Neural cell (in vitro differentiated cells): Measurements from ENCODE around the gene RASSF4. TPM values are rescaled to one million over a fixed set of nuclear protein-coding genes. Genes with fewer than 3 reads are reported as not detected.

Source experiments
- H2AFZ ChIP-seq: fragments of 200-600, 300-800 bp; sonication (generic), shearing (Covaris generic); 2 replicates; pipeline ENCODE4 v1.6.0; 2014; ENCODE audit warnings: low read depth, mild to moderate bottlenecking, antibody characterized with exemption, low read length, moderate library complexity
- H3F3A ChIP-seq: fragments of 200-600 bp; shearing (Covaris generic); 2 replicates; pipeline ENCODE4 v1.6.1; 2016; ENCODE audit warnings: mild to moderate bottlenecking, moderate library complexity, mixed read lengths, antibody characterized with exemption, low read length; ENCODE audit not compliant: insufficient read depth, poor library complexity, severe bottlenecking
- H3K27ac ChIP-seq: fragments of 200-600, 300-800 bp; sonication (generic), shearing (Covaris generic); 2 replicates; pipeline ENCODE4 v1.5.1; 2014; ENCODE audit warnings: mild to moderate bottlenecking, low read length, moderate library complexity
- H3K27me3 ChIP-seq: fragments of 300-800, 200-600 bp; sonication (generic), shearing (Covaris generic); 2 replicates; pipeline ENCODE4 v1.6.0; 2014; ENCODE audit warnings: mild to moderate bottlenecking, low read depth, low read length, moderate library complexity; ENCODE audit not compliant: insufficient read depth
- H3K36me3 ChIP-seq: fragments of 300-800, 200-600 bp; sonication (generic), shearing (Covaris generic); 2 replicates; pipeline ENCODE4 v1.5.1; 2014; ENCODE audit warnings: mild to moderate bottlenecking, antibody characterized with exemption, low read length, moderate library complexity; ENCODE audit not compliant: insufficient read depth
- H3K4me2 ChIP-seq: fragments of 300-800, 200-600 bp; sonication (generic), shearing (Covaris generic); 2 replicates; pipeline ENCODE4 v1.6.0; 2014; ENCODE audit warnings: mild to moderate bottlenecking, low read length
- H3K4me3 ChIP-seq: fragments of 300-800, 200-600 bp; sonication (generic), shearing (Covaris generic); 2 replicates; pipeline ENCODE4 v1.5.1; 2014; ENCODE audit warnings: mild to moderate bottlenecking, low read length, moderate library complexity
- H3K79me2 ChIP-seq: fragments of 200-600 bp; shearing (Covaris generic); replicated peaks from 2 replicates; pipeline ENCODE4 v1.6.0; 2014; ENCODE audit warnings: mild to moderate bottlenecking, low read length, moderate library complexity; ENCODE audit not compliant: insufficient read depth
- H3K9ac ChIP-seq: fragments of 300-800, 200-600 bp; sonication (generic), shearing (Covaris generic); 2 replicates; pipeline ENCODE4 v1.6.1; 2016; ENCODE audit warnings: mild to moderate bottlenecking, low read length, mixed read lengths
- H3K9me2 ChIP-seq: fragments of 200-600 bp; shearing (Covaris generic); 2 replicates; pipeline ENCODE4 v1.6.1; 2016; ENCODE audit warnings: mild to moderate bottlenecking, low read length, mixed read lengths; ENCODE audit not compliant: insufficient read depth
- H3K9me3 ChIP-seq: fragments of 200-600, 300-800 bp; sonication (generic), shearing (Covaris generic); 2 replicates; pipeline ENCODE4 v1.6.1; 2016; ENCODE audit warnings: mild to moderate bottlenecking, mixed run types, low read length, moderate library complexity, mixed read lengths
- H4K20me1 ChIP-seq: fragments of 200-600 bp; shearing (Covaris generic); 2 replicates; pipeline ENCODE4 v1.6.1; 2016; ENCODE audit warnings: mild to moderate bottlenecking, mixed run types; ENCODE audit not compliant: insufficient read depth
- CTCF ChIP-seq: fragments of 450-650 bp; IDR thresholded peaks from 2 replicates; pipeline ENCODE4 v1.5.1; 2014; ENCODE audit warnings: antibody characterized with exemption, mild to moderate bottlenecking, moderate library complexity; ENCODE audit not compliant: poor library complexity, severe bottlenecking
- EP300 ChIP-seq: fragments of 450-650 bp; conservative IDR thresholded peaks from 2 replicates; pipeline ENCODE4 v1.6.1; 2014; ENCODE audit warnings: antibody characterized with exemption, mild to moderate bottlenecking, moderate library complexity; ENCODE audit not compliant: poor library complexity, severe bottlenecking
- EZH2 ChIP-seq: fragments of 200-600, 300-800 bp; shearing (Covaris generic), sonication (generic); IDR thresholded peaks from 2 replicates; pipeline ENCODE4 v1.6.1; 2014; ENCODE audit warnings: antibody characterized with exemption, low read length, borderline replicate concordance, mild to moderate bottlenecking; ENCODE audit not compliant: insufficient read depth, poor library complexity, severe bottlenecking
- MXI1 ChIP-seq: fragments of 450-650 bp; conservative IDR thresholded peaks from 2 replicates; pipeline ENCODE4 v1.6.1; 2014; ENCODE audit warnings: antibody characterized with exemption, mild to moderate bottlenecking; ENCODE audit not compliant: poor library complexity, severe bottlenecking
- POLR2AphosphoS5 ChIP-seq: IDR thresholded peaks from 2 replicates; pipeline ENCODE4 v1.6.1; 2012
- RAD21 ChIP-seq: fragments of 450-650 bp; conservative IDR thresholded peaks from 2 replicates; pipeline ENCODE4 v1.6.1; 2014; ENCODE audit warnings: antibody characterized with exemption, mild to moderate bottlenecking, moderate library complexity
- REST ChIP-seq: IDR thresholded peaks from 2 replicates; pipeline ENCODE4 v1.6.1; 2012; ENCODE audit warnings: borderline replicate concordance
- SMC3 ChIP-seq: fragments of 450-650 bp; conservative IDR thresholded peaks from 2 replicates; pipeline ENCODE4 v1.6.1; 2014; ENCODE audit warnings: antibody characterized with exemption, mild to moderate bottlenecking, moderate library complexity; ENCODE audit not compliant: poor library complexity
- TAF1 ChIP-seq: IDR thresholded peaks from 2 replicates; pipeline ENCODE4 v1.6.1; 2012; ENCODE audit warnings: low read depth
- polyA plus RNA-seq: library from polyadenylated mRNA; depleted of rRNA; stranded (reverse); fragments of >200 nt; gene quantifications from 2 replicates; pipeline ENCODE4 v1.2.3, GENCODE V29; 2014

The RASSF4 gene
- polyA plus RNA-seq, 1 donor from 2014 or later = 10.2 TPM

- Histone ChIP-seq H4K20me1 (no peaks in the 10 kb centered on the region), H3K27ac (no peak overlapping the region), H3K4me3 (no peak overlapping the region), H3K27me3 (no peaks in the 10 kb centered on the region), H3K4me2 (no peak overlapping the region), H3K9me3 (no peaks in the 10 kb centered on the region), H3K36me3 (no peaks in the 10 kb centered on the region), H2AFZ (no peak overlapping the region), H3K9ac (no peak overlapping the region), H3K9me2 (no peaks in the 10 kb centered on the region), H3F3A (no peaks in the 10 kb centered on the region), H3K79me2 (no peaks in the 10 kb centered on the region)
- TF ChIP-seq TAF1 (no peak), CTCF (no peak), REST (no peak), SMC3 (no peak)
Measured at GRCh38 chr10:44984671-44985101, 25.1 kb downstream of the RASSF4 start.

GRCh38 chr10:44985175-44985681, 25.6 kb downstream of the RASSF4 start:
- Histone ChIP-seq H3K9me3 (no peaks in the 10 kb centered on the region), H3K4me3 (no peak overlapping the region), H3F3A (no peaks in the 10 kb centered on the region), H3K36me3 (no peaks in the 10 kb centered on the region), H3K79me2 (no peaks in the 10 kb centered on the region), H3K27ac (no peak overlapping the region), H3K27me3 (no peaks in the 10 kb centered on the region), H4K20me1 (no peaks in the 10 kb centered on the region), H3K4me2 (no peak overlapping the region), H2AFZ (no peak overlapping the region), H3K9ac (no peak overlapping the region), H3K9me2 (no peaks in the 10 kb centered on the region)
- TF ChIP-seq MXI1 = no peak
- no peak for TF ChIP-seq POLR2AphosphoS5
- no peak for TF ChIP-seq REST
- TF ChIP-seq EP300 = no peak
- TF ChIP-seq TAF1 = no peak
- no peak for TF ChIP-seq CTCF
- TF ChIP-seq RAD21 = no peak
- no peak for TF ChIP-seq EZH2
- TF ChIP-seq SMC3 = no peak
